H1 (cell line): ENCODE data around the gene TK1. TPM values are rescaled to one million over a fixed set of nuclear protein-coding genes. Genes with fewer than 3 reads are reported as not detected.

ENCODE experiments used
- BACH1 ChIP-seq: IDR thresholded peaks from 2 replicates; pipeline ENCODE4 v1.6.1; 2012; ENCODE audit warnings: low read length, improper control_type of control experiment
- CEBPB ChIP-seq: IDR thresholded peaks from 2 replicates; pipeline ENCODE4 v1.6.1; 2012; ENCODE audit warnings: low read depth, low read length
- RFX5 ChIP-seq: IDR thresholded peaks from 2 replicates; pipeline ENCODE4 v1.6.1; 2011; ENCODE audit warnings: low read depth, low read length, improper control_type of control experiment, borderline replicate concordance
- SAP30 ChIP-seq: fragments of 300-600 bp; sonication (generic); IDR thresholded peaks from 2 replicates; pipeline ENCODE4 v1.7.1; 2012; ENCODE audit warnings: low read length, moderate library complexity, mild to moderate bottlenecking, inconsistent platforms; ENCODE audit not compliant: insufficient read depth, insufficient replicate concordance
- SP2 ChIP-seq: IDR thresholded peaks from 2 replicates; pipeline ENCODE4 v1.6.1; 2012; ENCODE audit warnings: mild to moderate bottlenecking, low read length, inconsistent platforms
- TAF1 ChIP-seq: IDR thresholded peaks from 2 replicates; pipeline ENCODE4 v1.6.1; 2011; ENCODE audit warnings: mild to moderate bottlenecking, low read depth, low read length
- ZNF274 ChIP-seq: IDR thresholded peaks from 2 replicates; pipeline ENCODE4 v1.7.0; 2012; ENCODE audit warnings: low read length, borderline replicate concordance; ENCODE audit errors: extremely low read depth
- polyA plus RNA-seq, 7 experiments: library from polyadenylated mRNA; depleted of rRNA in 3 of 7; stranded (reverse) in 5 of 7; unstranded in 2 of 7; fragments of >200 nt in 5 of 7; fragments of 200-250 nt in 2 of 7; gene quantifications; 1 replicate in 5 of 7; 2 replicates in 1 of 7; 4 replicates in 1 of 7; pipeline versions ENCODE4 v1.2.1 to v1.2.3, GENCODE V29; 2011 to 2013; ENCODE audit warnings: missing spikeins in 2 of 7, mixed read lengths in 2 of 7
- total RNA-seq: library from RNA; stranded (reverse); fragmentation: NEBNext Ultra II Directional; extraction: Animal tissue kit (Norgen Biotek cat#: 25700); gene quantifications from 2 replicates; pipeline ENCODE4 v1.2.1, GENCODE V29; 2021

The TK1 gene
- total and polyA plus RNA-seq, 2 of the 8 experiments (the other 6 are each of a cell fraction or from before 2014, with no cell fraction given), result 66.9 to 147 TPM

- TF ChIP-seq BACH1 (no peak), ZNF274 (no peak), CEBPB (no peak), SP2 (no peak), TAF1 (no peak), RFX5 (no peak), SAP30 (no peak)
- TF ChIP-seq, all 59 proteins: peak for 0
Observed at GRCh38 chr17:78211032-78211431, 24.2 kb upstream of the TK1 start (continued).
